Measurements from ENCODE around the gene MACROH2A1.

The MACROH2A1 gene

DNA sequence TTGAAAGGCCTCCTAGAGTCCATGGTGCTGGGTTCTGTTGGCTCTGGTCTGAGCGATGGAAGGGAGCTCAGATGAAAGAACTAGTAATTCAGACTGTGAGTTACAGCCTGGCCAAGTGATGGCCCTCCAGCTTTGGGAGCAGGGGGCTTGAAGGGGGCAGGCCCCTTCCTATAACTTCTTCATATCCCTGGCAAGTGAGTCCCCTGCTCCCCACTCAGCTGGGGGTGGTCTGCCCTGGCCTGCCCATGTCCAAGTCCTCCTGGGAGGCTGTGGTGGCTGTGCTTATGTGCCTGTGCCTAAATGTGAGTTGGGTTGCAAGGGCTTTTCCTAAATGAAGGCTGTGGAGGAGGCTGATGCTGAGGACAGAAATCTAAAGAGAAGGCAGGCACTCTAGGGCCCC, 80.1 kb downstream of the MACROH2A1 start:
- no peak for TF ChIP-seq POLR2A (IDR thresholded peaks at IDR 0.05; ENCODE audit: low read length)
- TF ChIP-seq GATA1 (IDR thresholded peaks at IDR 0.05; ENCODE audit: low read depth, low read length): no peak

DNA sequence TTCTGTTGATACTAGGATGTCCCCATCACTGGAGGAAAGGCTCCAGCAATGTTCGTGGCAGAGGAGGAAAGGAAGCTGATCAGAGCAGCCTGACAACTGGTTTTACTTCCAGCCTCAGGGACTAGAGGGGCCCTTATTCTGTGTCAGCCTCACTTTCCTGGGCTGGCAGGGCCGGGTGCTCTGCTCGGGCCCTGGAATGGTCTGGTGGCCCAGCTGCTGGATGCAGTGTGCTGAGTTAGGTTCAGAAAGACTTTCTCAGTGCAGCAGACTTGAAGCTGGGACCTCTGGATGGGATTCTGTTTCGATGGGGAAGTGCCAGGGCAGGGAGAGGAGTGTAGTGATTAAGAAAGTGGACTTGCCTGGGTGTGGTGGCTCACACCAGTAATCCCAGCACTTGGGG, 81.0 kb downstream of the MACROH2A1 start:
- DNase-seq: no peak
- no peak for TF ChIP-seq GATA1 (IDR thresholded peaks at IDR 0.05; ENCODE audit: low read depth, low read length)

More for the DNA sequence above, 80.1 kb downstream of the MACROH2A1 start:
- no peak for DNase-seq

DNA sequence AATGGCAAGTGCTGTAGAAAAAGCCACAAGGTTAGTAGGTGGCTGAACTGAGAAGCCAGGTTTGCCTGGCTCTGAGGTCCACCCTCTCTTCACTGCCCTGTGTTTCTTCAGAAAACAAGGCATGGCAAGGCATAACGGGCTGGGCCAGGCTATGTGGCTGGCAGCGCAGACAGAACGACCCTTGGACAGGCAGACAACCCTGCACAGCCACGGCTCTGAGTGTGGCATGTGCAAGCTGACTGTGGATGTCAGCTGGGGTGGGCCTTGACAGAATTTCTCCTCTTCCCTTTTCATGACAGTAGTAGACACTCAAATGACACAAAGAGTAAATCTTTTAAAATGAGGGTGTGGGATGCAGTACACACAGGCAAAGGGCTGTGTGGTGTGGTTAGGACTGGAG, 81.7 kb downstream of the MACROH2A1 start:
- DNase-seq: no peak

DNA sequence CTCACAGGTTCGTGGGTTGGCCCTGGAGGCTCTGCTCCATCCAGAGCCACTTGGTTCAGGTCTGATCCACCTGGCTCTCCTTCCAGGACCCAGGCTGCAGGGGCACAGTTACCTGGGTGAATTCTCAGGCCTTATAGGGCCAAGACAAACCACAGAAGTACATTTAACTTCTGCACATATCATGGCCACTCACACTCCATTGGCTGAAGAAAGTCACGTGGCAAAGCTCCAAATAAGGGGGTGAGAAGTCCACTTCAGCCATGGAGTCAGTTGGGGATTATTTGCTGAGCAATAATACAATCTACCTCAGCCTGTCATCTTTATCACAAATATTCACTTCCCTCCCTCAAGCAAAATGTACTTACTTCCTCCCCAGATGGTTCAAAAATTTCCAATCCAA, 83.6 kb downstream of the MACROH2A1 start:
- DNase-seq: no peak
- TF ChIP-seq POLR2A (IDR thresholded peaks at IDR 0.05; ENCODE audit: low read length) (no peak), GATA1 (IDR thresholded peaks at IDR 0.05; ENCODE audit: low read depth, low read length) (no peak)

More for the DNA sequence above, 81.7 kb downstream of the MACROH2A1 start:
- no peak for TF ChIP-seq POLR2A (IDR thresholded peaks at IDR 0.05; ENCODE audit: low read length)

DNA sequence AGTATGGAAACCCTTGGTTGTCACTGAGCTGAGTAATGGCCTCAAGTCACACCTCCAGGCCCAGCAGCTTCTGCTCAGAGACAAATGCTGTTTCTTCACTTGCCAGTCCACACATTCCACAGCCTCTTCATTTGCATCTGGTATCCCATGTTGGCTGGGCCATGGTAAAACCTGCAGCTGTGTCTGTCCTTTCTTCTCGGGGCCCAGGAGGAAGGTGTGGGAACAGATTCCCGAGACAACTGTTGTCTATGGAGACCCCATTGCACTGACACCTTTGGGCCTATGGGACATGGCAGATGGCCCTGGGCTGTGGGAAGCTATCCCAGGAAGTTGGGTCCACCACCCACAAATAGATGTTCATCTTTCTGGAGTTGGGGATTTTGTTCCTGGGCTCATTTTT, 85.1 kb downstream of the MACROH2A1 start:
- TF ChIP-seq POLR2A (IDR thresholded peaks at IDR 0.05; ENCODE audit: low read length) (no peak), GATA1 (IDR thresholded peaks at IDR 0.05; ENCODE audit: low read depth, low read length) (no peak)
- no peak for DNase-seq

DNA sequence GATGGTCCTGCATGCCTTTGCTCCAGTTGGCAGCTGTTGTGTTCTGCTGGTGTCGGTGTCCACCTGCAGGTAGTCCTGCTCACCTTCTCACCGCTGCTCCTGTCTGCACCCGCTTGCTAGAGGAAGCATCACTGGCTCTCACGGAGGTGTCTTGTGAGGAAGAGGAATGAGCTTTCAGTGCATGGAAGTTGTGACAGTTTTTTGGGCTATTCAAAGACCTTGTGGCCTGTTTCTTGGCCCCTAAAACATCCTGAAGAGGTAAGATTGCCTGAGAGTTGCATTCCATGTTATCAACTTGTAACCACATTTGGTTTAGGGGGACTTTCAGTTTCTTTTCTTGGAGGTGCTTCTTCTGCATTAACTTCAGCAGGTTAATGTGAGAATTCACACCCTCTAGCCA, 85.6 kb downstream of the MACROH2A1 start:
- TF ChIP-seq GATA1 (IDR thresholded peaks at IDR 0.05; ENCODE audit: low read depth, low read length) (no peak), POLR2A (IDR thresholded peaks at IDR 0.05; ENCODE audit: low read length) (no peak)
- DNase-seq: no peak

DNA sequence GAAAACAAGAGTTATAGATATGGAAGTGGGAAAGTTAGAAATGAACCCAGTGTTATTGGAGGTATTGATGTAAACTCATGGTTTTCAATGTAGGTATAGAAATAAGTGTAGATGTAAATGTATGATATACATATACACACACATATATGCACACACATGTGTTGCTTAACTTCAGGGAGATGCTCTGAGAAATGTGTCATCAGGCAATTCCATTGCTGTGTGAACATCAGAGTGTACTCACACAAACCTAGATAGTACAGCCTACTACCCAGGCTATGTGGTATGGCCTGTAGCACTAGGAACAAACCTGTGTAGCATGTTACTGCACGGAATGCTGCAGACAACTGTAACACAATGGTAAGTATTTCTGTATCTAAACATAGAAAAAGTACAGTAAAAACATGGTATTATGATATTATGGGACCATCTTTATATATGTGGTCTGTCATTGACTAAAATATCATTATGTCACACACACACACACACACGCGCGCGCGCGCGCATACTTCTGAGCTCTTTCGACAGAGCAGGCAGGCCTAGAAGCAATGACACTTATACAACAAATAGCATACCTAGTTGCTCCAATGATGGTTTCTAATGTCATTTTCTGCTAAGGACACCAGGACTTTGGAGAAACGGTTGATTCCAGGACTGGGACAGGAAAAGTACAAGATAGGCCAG, 86.6 kb downstream of the MACROH2A1 start:
- TF ChIP-seq POLR2A (IDR thresholded peaks at IDR 0.05; ENCODE audit: low read length): no peak
- no peak for TF ChIP-seq GATA1 (IDR thresholded peaks at IDR 0.05; ENCODE audit: low read depth, low read length)
- no peak for DNase-seq

DNA sequence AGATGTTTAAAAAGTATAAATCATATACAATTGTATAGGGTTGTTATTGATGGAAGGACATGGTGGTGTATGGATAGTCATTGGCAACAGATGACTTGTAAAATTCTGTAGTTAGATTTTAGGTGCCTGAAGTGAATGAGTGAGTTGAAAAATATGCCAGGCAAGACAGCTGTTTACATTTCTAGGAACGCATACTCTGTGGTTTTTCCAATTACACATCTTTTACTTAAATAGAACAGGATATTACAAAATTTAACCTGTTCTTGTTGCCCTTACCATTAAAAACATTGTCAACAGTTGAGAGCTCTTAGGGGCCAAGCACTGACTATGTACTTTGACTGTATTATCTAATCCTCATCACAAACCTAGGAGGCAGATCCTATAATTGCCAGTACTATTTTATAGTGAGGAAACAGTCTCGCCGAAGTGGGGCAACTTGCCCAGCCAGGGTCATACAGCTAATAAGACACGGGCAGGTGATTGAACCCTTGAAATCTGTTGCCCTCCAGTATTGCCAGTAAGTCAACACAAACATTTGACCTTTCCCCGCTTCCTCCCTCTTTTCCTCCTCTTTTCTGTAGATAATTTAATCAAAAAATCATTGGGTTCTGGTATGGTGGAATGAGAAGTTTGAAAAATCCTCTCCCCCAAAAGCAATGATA, 88.6 kb downstream of the MACROH2A1 start:
- TF ChIP-seq POLR2A (IDR thresholded peaks at IDR 0.05; ENCODE audit: low read length): no peak
- no peak for TF ChIP-seq GATA1 (IDR thresholded peaks at IDR 0.05; ENCODE audit: low read depth, low read length)
- DNase-seq: no peak

DNA sequence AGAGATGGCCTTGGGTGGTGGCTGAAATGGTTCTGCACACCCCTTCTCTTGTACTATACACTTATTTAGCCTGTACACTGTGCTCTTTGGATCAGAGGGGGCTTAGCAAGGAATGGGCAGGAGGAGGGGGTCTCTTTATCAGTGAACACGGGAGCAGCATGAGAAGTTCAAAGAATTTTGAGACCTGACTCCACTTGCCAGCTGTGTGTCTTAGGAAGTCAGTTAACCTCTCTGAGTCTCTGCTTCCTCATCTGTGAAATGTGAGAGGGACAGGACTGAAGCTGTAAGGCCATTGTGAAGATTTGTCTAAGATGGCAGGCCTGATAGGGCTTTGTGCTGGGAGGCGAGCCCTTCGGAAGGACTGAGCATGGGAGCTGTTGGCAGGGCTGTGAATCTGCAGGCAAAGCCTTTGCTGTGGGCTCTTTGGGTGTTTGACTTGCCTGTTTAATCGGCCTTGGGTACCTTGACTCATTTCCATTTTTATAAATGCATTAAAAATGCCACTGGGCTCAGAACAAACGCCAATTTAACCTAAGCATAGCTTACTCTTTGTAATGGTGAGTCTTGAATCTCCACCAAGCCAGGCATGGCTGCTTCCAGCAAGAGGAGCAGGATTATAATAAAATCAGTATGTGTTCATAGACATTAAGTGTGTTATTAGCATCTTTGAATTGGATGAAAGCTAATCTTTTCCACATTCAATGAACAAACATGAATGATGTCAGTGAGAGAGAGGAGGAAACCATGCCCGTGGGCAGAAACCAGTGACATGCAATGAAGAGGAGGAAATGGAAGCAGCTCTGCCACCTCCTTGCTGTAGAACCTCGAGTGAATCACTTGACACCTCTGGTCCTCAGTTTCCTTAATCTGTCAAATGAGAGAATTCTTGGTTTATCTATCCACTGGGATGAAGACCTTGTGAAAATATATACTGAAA, 89.4 kb downstream of the MACROH2A1 start:
- no peak for TF ChIP-seq POLR2A (IDR thresholded peaks at IDR 0.05; ENCODE audit: low read length)
- TF ChIP-seq GATA1 (IDR thresholded peaks at IDR 0.05; ENCODE audit: low read depth, low read length): no peak

DNA sequence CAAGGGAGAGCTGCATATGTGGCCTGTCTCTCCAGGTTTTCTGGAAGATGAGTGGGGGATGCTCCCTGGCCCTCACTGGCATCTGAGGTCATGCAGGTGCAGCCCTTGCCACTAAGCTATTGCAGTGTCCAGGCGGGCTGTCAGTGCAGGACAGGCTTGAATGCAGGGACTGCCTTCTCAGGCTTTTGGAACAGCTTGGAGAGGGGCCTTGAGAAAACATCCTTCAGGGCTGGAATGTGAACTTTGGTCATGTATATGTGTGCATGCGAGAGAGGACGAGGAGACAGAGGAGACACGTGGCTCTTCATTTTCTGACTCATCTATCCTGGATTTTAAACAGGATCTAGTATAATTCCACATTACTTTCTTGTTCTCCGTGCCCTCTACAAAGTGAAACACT, 90.3 kb downstream of the MACROH2A1 start:
- TF ChIP-seq GATA1 (IDR thresholded peaks at IDR 0.05; ENCODE audit: low read depth, low read length): no peak
- no peak for TF ChIP-seq POLR2A (IDR thresholded peaks at IDR 0.05; ENCODE audit: low read length)

More for the DNA sequence above, 89.4 kb downstream of the MACROH2A1 start:
- no peak for DNase-seq

DNA sequence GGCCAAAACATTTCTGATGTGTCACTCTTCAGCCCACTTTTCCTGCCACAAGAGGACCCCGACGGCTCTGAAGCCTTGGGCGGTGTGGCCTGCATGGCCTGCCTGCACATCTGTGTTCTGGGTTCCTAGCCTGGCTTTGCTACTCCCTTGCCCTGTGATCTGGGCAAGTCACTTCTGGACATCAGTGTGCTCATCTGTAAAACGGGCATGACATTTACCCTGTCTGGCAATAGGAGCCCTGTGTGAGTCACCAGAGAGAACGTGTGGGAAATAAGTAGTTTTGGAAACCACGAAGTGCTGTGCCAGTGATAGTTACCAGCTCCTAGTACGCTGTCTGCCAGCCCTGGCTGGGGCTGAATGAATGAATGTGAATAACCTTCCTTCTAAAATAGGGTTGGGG, 90.8 kb downstream of the MACROH2A1 start:
- TF ChIP-seq GATA1 (IDR thresholded peaks at IDR 0.05; ENCODE audit: low read depth, low read length) (no peak), POLR2A (IDR thresholded peaks at IDR 0.05; ENCODE audit: low read length) (no peak)
- no peak for DNase-seq

More for the DNA sequence above, 90.3 kb downstream of the MACROH2A1 start:
- no peak for DNase-seq

DNA sequence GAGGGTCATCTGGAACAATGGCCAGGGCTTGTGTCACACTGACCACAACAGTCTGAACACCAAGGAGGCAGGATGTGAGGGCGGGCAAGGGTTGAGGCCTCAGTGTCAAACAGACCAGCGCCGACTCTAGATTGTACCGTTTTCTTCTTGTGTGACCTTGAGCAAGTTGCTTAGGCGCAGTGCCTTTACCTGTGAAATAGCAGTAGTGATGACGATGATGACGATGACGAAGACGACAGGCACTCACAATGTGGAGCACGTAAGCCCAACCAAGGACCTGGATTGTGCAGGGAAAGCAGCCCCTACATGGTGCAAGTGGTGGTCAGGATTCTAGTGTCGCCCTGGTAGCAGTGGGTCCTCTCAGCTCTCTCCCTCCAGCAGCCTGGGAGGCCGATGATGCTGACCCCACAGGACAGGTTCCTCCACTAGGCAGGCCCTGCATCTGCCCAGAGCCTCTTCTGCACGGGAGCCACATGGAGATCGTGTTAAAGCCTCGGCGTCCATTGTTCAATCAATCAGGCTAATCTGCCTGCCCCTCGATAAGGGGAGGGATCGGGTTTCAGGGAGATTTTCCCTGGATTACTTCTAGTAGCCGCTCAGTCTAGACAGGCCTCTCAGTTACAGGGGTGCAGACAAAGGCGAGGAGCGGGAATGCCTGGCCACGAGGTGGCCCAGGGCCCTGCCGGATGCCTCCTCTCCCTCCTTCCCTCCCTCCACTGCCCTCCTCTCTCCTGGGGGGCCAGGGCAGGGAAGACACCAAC, 91.7 kb downstream of the MACROH2A1 start:
- no peak for TF ChIP-seq GATA1 (IDR thresholded peaks at IDR 0.05; ENCODE audit: low read depth, low read length)
- TF ChIP-seq POLR2A (IDR thresholded peaks at IDR 0.05; ENCODE audit: low read length): no peak

DNA sequence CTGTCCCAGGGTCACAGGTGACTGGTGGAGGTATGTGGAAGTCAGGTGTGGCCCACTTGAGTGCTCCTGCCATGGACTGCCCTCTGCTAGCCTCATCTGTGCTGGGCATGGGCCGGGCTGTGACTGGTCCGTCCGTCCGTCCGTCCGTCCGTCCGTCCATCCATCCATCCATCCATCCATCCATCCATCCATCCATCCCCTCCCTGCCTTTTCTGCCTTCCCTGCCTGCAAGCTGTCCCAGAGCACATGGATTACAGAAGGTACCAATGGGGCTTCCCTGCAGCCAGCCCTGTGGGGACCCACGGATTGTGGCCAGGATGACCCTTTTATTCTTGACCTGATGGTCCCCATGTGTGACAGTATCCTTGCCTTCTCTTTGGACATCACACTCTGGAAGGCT, 92.5 kb downstream of the MACROH2A1 start:
- TF ChIP-seq GATA1 (IDR thresholded peaks at IDR 0.05; ENCODE audit: low read depth, low read length): no peak
- no peak for DNase-seq

More for the DNA sequence above, 91.7 kb downstream of the MACROH2A1 start:
- DNase-seq: no peak
